Naive B cell (primary cell): ENCODE data around the gene EFNB3. TPM values are rescaled to one million over a fixed set of nuclear protein-coding genes. Genes with fewer than 3 reads are reported as not detected.

ENCODE experiments used
- ATAC-seq, 2 donors: fragments of 150-1000 bp; cut with Tn5 transposase; 2 replicates each; pipeline ENCODE4 v1.10.0; 2021; ENCODE audit warnings: low read depth in 2 of 2, mild to moderate bottlenecking in 2 of 2, moderate library complexity in 2 of 2
- DNase-seq: peaks from one replicate; pipeline ENCODE4 v3.0.0; 2022
- H3K27ac Mint-ChIP-seq, 6 donors: one replicate each; pipeline ENCODE4 v1.8.0; 2020 to 2022; ENCODE audit warnings: mild to moderate bottlenecking in 6 of 6, mixed read lengths in 6 of 6, moderate library complexity in 5 of 6, inconsistent platforms in 2 of 6
- H3K27me3 Mint-ChIP-seq, 3 donors: one replicate each; pipeline ENCODE4 v1.8.0; 2021 to 2022; ENCODE audit warnings: mixed read lengths in 3 of 3, mild to moderate bottlenecking in 1 of 3
- H3K36me3 Mint-ChIP-seq, 2 donors: one replicate each; pipeline ENCODE4 v1.8.0; 2020 to 2022; ENCODE audit warnings: mixed read lengths in 2 of 2, inconsistent platforms in 1 of 2, mild to moderate bottlenecking in 1 of 2
- H3K4me1 Mint-ChIP-seq, 3 donors: one replicate each; pipeline ENCODE4 v1.8.0; 2020 to 2022; ENCODE audit warnings: mixed read lengths in 3 of 3, inconsistent platforms in 1 of 3, mild to moderate bottlenecking in 1 of 3, moderate library complexity in 1 of 3
- H3K4me3 Mint-ChIP-seq, 8 donors: one replicate each; pipeline ENCODE4 v1.8.0; 2020 to 2022; ENCODE audit warnings: mild to moderate bottlenecking in 8 of 8, mixed read lengths in 8 of 8, moderate library complexity in 8 of 8, inconsistent platforms in 2 of 8
- H3K9me3 Mint-ChIP-seq, 7 donors: one replicate each; pipeline ENCODE4 v1.8.0; 2020 to 2022; ENCODE audit warnings: mixed read lengths in 7 of 7, mild to moderate bottlenecking in 5 of 7, inconsistent platforms in 2 of 7, moderate library complexity in 1 of 7
- polyA plus RNA-seq, 6 donors: library from polyadenylated mRNA; unstranded; fragments of 300-500 nt; fragmentation: Illumina TruSeq; gene quantifications; one replicate each; pipeline ENCODE4 v1.2.3, GENCODE V29; 2021; ENCODE audit warnings: low read depth in 6 of 6

Gene EFNB3
- polyA plus RNA-seq, 6 donors from 2014 or later: not detected

GRCh38 chr17:7742729-7743128 lies 37.7 kb downstream of the EFNB3 start:
- Mint-ChIP-seq H3K27ac (no peak overlapping the region), H3K4me3 (no peak overlapping the region), H3K27me3 (peaks cover 28 to 52% (median 42%) of the 10 kb centered on the region in 3 donors), H3K4me1 (no peaks in the 10 kb centered on the region), H3K36me3 (no peaks in the 10 kb centered on the region), H3K9me3 (no peaks in the 10 kb centered on the region)
- ATAC-seq (no peak), DNase-seq (no peak)

GRCh38 chr17:7744416-7744815 lies 39.4 kb downstream of the EFNB3 start:
- no peaks in the 10 kb centered on the region for H3K4me1 Mint-ChIP-seq
- H3K4me3 Mint-ChIP-seq: no peak overlapping the region
- no peaks in the 10 kb centered on the region for H3K36me3 Mint-ChIP-seq
- ATAC-seq (no peak), DNase-seq (no peak)
- peaks cover 27 to 39% (median 33%) of the 10 kb centered on the region in 3 donors for H3K27me3 Mint-ChIP-seq
- no peaks in the 10 kb centered on the region for H3K9me3 Mint-ChIP-seq
- H3K27ac Mint-ChIP-seq: peak overlapping the region in 1 of 6 donors; percentile 62

- no peaks in the 10 kb centered on the region for H3K4me1 Mint-ChIP-seq
- H3K9me3 Mint-ChIP-seq: peaks cover 0 to 3% (median 0%) of the 10 kb centered on the region in 7 donors
- H3K4me3 Mint-ChIP-seq: no peak overlapping the region
- no peaks in the 10 kb centered on the region for H3K36me3 Mint-ChIP-seq
- no peak overlapping the region for H3K27ac Mint-ChIP-seq
- no peak for ATAC-seq
- H3K27me3 Mint-ChIP-seq: peaks cover 24 to 27% (median 24%) of the 10 kb centered on the region in 3 donors
- DNase-seq: no peak
Measured at GRCh38 chr17:7745748-7746470, 40.9 kb downstream of the EFNB3 start.

- H3K27ac Mint-ChIP-seq: peak overlapping the region in 1 of 6 donors; percentile 64
- ATAC-seq (no peak), DNase-seq (no peak)
- peaks cover 13 to 20% (median 16%) of the 10 kb centered on the region in 3 donors for H3K27me3 Mint-ChIP-seq
- peaks cover 0 to 3% (median 0%) of the 10 kb centered on the region in 7 donors for H3K9me3 Mint-ChIP-seq
- H3K36me3 Mint-ChIP-seq: no peaks in the 10 kb centered on the region
- no peak overlapping the region for H3K4me3 Mint-ChIP-seq
- H3K4me1 Mint-ChIP-seq: no peaks in the 10 kb centered on the region
Measured at GRCh38 chr17:7747635-7748071, 42.7 kb downstream of the EFNB3 start.

GRCh38 chr17:7748076-7748775 lies 43.2 kb downstream of the EFNB3 start:
- Mint-ChIP-seq H3K9me3 (peaks cover 0 to 3% (median 0%) of the 10 kb centered on the region in 7 donors), H3K36me3 (no peaks in the 10 kb centered on the region), H3K27ac (no peak overlapping the region), H3K4me1 (no peaks in the 10 kb centered on the region), H3K27me3 (peaks cover 16 to 22% (median 17%) of the 10 kb centered on the region in 3 donors), H3K4me3 (no peak overlapping the region)
- DNase-seq: no peak
- ATAC-seq: no peak

- Mint-ChIP-seq H3K27ac (no peak overlapping the region), H3K9me3 (peaks cover 0 to 3% (median 0%) of the 10 kb centered on the region in 7 donors), H3K4me1 (no peaks in the 10 kb centered on the region), H3K4me3 (no peak overlapping the region), H3K36me3 (no peaks in the 10 kb centered on the region), H3K27me3 (peaks cover 14 to 30% (median 22%) of the 10 kb centered on the region in 3 donors)
- DNase-seq: no peak
- no peak for ATAC-seq
Measured at GRCh38 chr17:7750321-7750821, 45.4 kb downstream of the EFNB3 start.

GRCh38 chr17:7754656-7755055 lies 49.7 kb downstream of the EFNB3 start:
- no peak overlapping the region for H3K4me3 Mint-ChIP-seq
- no peaks in the 10 kb centered on the region for H3K36me3 Mint-ChIP-seq
- DNase-seq (no peak), ATAC-seq (no peak)
- H3K27me3 Mint-ChIP-seq: peaks cover 5 to 38% (median 29%) of the 10 kb centered on the region in 3 donors
- peaks cover 0 to 3% (median 0%) of the 10 kb centered on the region in 7 donors for H3K9me3 Mint-ChIP-seq
- H3K4me1 Mint-ChIP-seq: no peaks in the 10 kb centered on the region
- no peak overlapping the region for H3K27ac Mint-ChIP-seq

GRCh38 chr17:7755095-7755890 lies 50.3 kb downstream of the EFNB3 start:
- Mint-ChIP-seq H3K9me3 (peaks cover 0 to 1% (median 0%) of the 10 kb centered on the region in 7 donors), H3K27ac (peak overlapping the region in 1 of 6 donors; percentile 4), H3K4me1 (no peaks in the 10 kb centered on the region), H3K4me3 (peak overlapping the region in 1 of 8 donors; percentile 50), H3K27me3 (peaks cover 5 to 34% (median 32%) of the 10 kb centered on the region in 3 donors), H3K36me3 (no peaks in the 10 kb centered on the region)
- ATAC-seq (no peak), DNase-seq (no peak)

GRCh38 chr17:7756968-7757367 lies 52.0 kb downstream of the EFNB3 start:
- Mint-ChIP-seq H3K27me3 (peaks cover 5 to 32% (median 31%) of the 10 kb centered on the region in 3 donors), H3K27ac (peak overlapping the region in 2 of 6 donors; percentile 68 to 79), H3K36me3 (no peaks in the 10 kb centered on the region), H3K9me3 (no peaks in the 10 kb centered on the region), H3K4me3 (no peak overlapping the region), H3K4me1 (no peaks in the 10 kb centered on the region)
- no peak for ATAC-seq
- no peak for DNase-seq

Other genes starting within 250 kb of the EFNB3 start
- gene ZBTB4, start 225.6 kb upstream of the EFNB3 start, polyA plus RNA-seq: 10 to 100 TPM in 4 of 6 donors, 1 to 10 TPM in 2; 5.3 to 19.2 (median 10.5) TPM
- gene SLC35G6, start 223.8 kb upstream of the EFNB3 start, polyA plus RNA-seq: under 1 TPM in 2 of 6 donors, not detected in 4; 0.14 to 0.39 TPM
- 10 to 100 TPM; 13.6 to 88.9 (median 47.1) TPM for gene POLR2A, start 220.8 kb upstream of the EFNB3 start, polyA plus RNA-seq
- gene TNFSF12, start 156.1 kb upstream of the EFNB3 start, polyA plus RNA-seq: 10 to 100 TPM; 21.6 to 33.3 (median 28.0) TPM
- gene TNFSF13, start 146.5 kb upstream of the EFNB3 start, polyA plus RNA-seq: 10 to 100 TPM; 32.2 to 43.1 (median 38.5) TPM
- gene SENP3, start 143.3 kb upstream of the EFNB3 start, polyA plus RNA-seq: 10 to 100 TPM; 16.0 to 21.9 (median 18.2) TPM
- gene CD68, start 125.6 kb upstream of the EFNB3 start, polyA plus RNA-seq: 1 to 10 TPM; 3.3 to 7.4 (median 6.8) TPM
- gene MPDU1, start 121.3 kb upstream of the EFNB3 start, polyA plus RNA-seq: 10 to 100 TPM; 27.8 to 59.7 (median 43.1) TPM
- not detected for gene SOX15, start 115.1 kb upstream of the EFNB3 start, polyA plus RNA-seq
- gene FXR2, start 90.3 kb upstream of the EFNB3 start, polyA plus RNA-seq: 10 to 100 TPM in 5 of 6 donors, 1 to 10 TPM in 1; 7.8 to 20.1 (median 12.5) TPM
- 10 to 100 TPM; 34.2 to 42.5 (median 35.9) TPM for gene SAT2, start 77.4 kb upstream of the EFNB3 start, polyA plus RNA-seq
- not detected for gene SHBG, start 75.1 kb upstream of the EFNB3 start, polyA plus RNA-seq
- under 1 TPM in 2 of 6 donors, not detected in 4; 0.08 to 0.21 TPM for gene ATP1B2, start 54.3 kb upstream of the EFNB3 start, polyA plus RNA-seq
- 10 to 100 TPM; 25.2 to 53.9 (median 47.7) TPM for gene TP53, start 17.7 kb upstream of the EFNB3 start, polyA plus RNA-seq
- gene WRAP53, start 16.7 kb upstream of the EFNB3 start, polyA plus RNA-seq: 10 to 100 TPM in 5 of 6 donors, 1 to 10 TPM in 1; 3.2 to 14.9 (median 12.9) TPM
- gene DNAH2, start 12.5 kb downstream of the EFNB3 start, polyA plus RNA-seq: not detected
- 1 to 10 TPM in 3 of 6 donors, under 1 TPM in 3; 0.04 to 1.9 (median 0.99) TPM for gene KDM6B, start 129.0 kb downstream of the EFNB3 start, polyA plus RNA-seq
- gene TMEM88, start 149.9 kb downstream of the EFNB3 start, polyA plus RNA-seq: under 1 TPM in 1 of 6 donors, not detected in 5; 0.68 TPM
- 100 to 1,000 TPM; 121 to 158 (median 136) TPM for gene NAA38, start 152.4 kb downstream of the EFNB3 start, polyA plus RNA-seq
- 1 to 10 TPM; 3.4 to 5.2 (median 3.7) TPM for gene CYB5D1, start 152.8 kb downstream of the EFNB3 start, polyA plus RNA-seq
- 1 to 10 TPM in 5 of 6 donors, under 1 TPM in 1; 0.06 to 8.0 (median 3.4) TPM for gene CHD3, start 183.6 kb downstream of the EFNB3 start, polyA plus RNA-seq
- gene RNF227, start 211.1 kb downstream of the EFNB3 start, polyA plus RNA-seq: 1 to 10 TPM in 5 of 6 donors, under 1 TPM in 1; 0.60 to 5.2 (median 2.9) TPM
- under 1 TPM in 1 of 6 donors, not detected in 5; 0.15 TPM for gene KCNAB3, start 224.7 kb downstream of the EFNB3 start, polyA plus RNA-seq
- gene TRAPPC1, start 226.7 kb downstream of the EFNB3 start, polyA plus RNA-seq: 100 to 1,000 TPM; 202 to 349 (median 224) TPM
- 10 to 100 TPM in 1 of 6 donors, 1 to 10 TPM in 5; 3.3 to 14.2 (median 7.6) TPM for gene CNTROB, start 227.0 kb downstream of the EFNB3 start, polyA plus RNA-seq